Sigmoid colon (tissue), 7 donors: Measurements from ENCODE around the gene ABCA12. TPM values are rescaled to one million over a fixed set of nuclear protein-coding genes. Genes with fewer than 3 reads are reported as not detected.

Experiments
- DNase-seq: peaks from one replicate; pipeline ENCODE4 v3.0.0-alpha.2; 2019
- H3K27ac ChIP-seq, 4 donors: fragments of 200-600 bp; sonication (generic); one replicate each; pipeline ENCODE4 v1.5.1; 2016 to 2019; ENCODE audit warnings: mild to moderate bottlenecking in 1 of 4
- H3K27me3 ChIP-seq, 3 donors: fragments of 200-600 bp; sonication (generic); one replicate each; pipeline ENCODE4 v1.5.1; 2019; ENCODE audit warnings: mild to moderate bottlenecking in 1 of 3
- H3K36me3 ChIP-seq, 4 donors: fragments of 200-600 bp; sonication (generic); one replicate each; pipeline ENCODE4 v1.5.1; 2016 to 2019
- H3K4me1 ChIP-seq, 4 donors: fragments of 200-600 bp; sonication (generic); one replicate each; pipeline ENCODE4 v1.5.1; 2017 to 2019
- H3K4me3 ChIP-seq, 4 donors: fragments of 200-600 bp; sonication (generic); one replicate each; pipeline ENCODE4 v1.5.1; 2017 to 2019; ENCODE audit warnings: mild to moderate bottlenecking in 2 of 4, moderate library complexity in 1 of 4
- H3K9me3 ChIP-seq, 4 donors: fragments of 200-600 bp in 3 of 4; sonication (generic) in 3 of 4; one replicate each; pipeline versions ENCODE4 v1.5.1 to v1.6.1; 2013 to 2019
- CTCF ChIP-seq, 4 experiments: fragments of 450-650 bp in 3 of 4; fragments of 200-600 bp in 1 of 4; IDR thresholded peaks; one replicate each; pipeline ENCODE4 v1.5.1; 2016 to 2019; ENCODE audit warnings: antibody characterized with exemption in 4 of 4, mild to moderate bottlenecking in 3 of 4, moderate library complexity in 2 of 4
- EP300 ChIP-seq, 4 donors: sonication (generic); formaldehyde crosslinking; IDR thresholded peaks; one replicate each; pipeline ENCODE4 v1.6.1; 2017; ENCODE audit warnings: antibody characterized with exemption in 4 of 4
- POLR2A ChIP-seq, 2 donors: fragments of 450-650 bp; IDR thresholded peaks; one replicate each; pipeline ENCODE4 v1.6.1; 2016; ENCODE audit warnings: antibody characterized with exemption in 2 of 2, mild to moderate bottlenecking in 2 of 2, moderate library complexity in 2 of 2
- POLR2AphosphoS5 ChIP-seq, 4 donors: sonication (generic); formaldehyde crosslinking; IDR thresholded peaks; one replicate each; pipeline ENCODE4 v1.6.1; 2017; ENCODE audit warnings: antibody characterized with exemption in 4 of 4
- WGBS, 2 donors: extraction: QIAGEN DNeasy Blood & Tissue Kit; methylation state at CpG; one replicate each; pipeline ENCODE4 v1.1.7; 2013; 5-methylcytosine and 5-hydroxymethylcytosine counted together
- intact Hi-C: fragments of 100-400 bp; cut with DNase I; formaldehyde crosslinking; loops from one replicate; pipeline ENCODE4 v1.15.1; 2023
- polyA plus RNA-seq, 3 donors: library from polyadenylated mRNA; stranded (reverse); fragments of 200-250 nt; gene quantifications; one replicate each; pipeline ENCODE4 v1.2.3, GENCODE V29; 2013
- total RNA-seq, 4 donors: library from RNA; depleted of rRNA; stranded (reverse); fragments of >200 nt; gene quantifications; one replicate each; pipeline ENCODE4 v1.1.0, GENCODE V29; 2016
- donor health status: healthy with polysubstance abuse.
- donor health status: Bipolar disorder and iron deficiency.
- donor health status: healthy.

The ABCA12 gene
- total and polyA plus RNA-seq, 7 donors: under 0.01 to 0.66 (median 0.28) TPM; not detected in 2

- H3K4me3 ChIP-seq: no peak overlapping the region
- DNase-seq: no peak
- H3K27me3 ChIP-seq: no peaks in the 10 kb centered on the region
- TF ChIP-seq POLR2A (IDR thresholded peaks at IDR 0.05): no peak
- TF ChIP-seq EP300 (IDR thresholded peaks at IDR 0.05): no peak
- no peak for TF ChIP-seq POLR2AphosphoS5 (IDR thresholded peaks at IDR 0.05)
- TF ChIP-seq CTCF (IDR thresholded peaks at IDR 0.05): no peak
- no peaks in the 10 kb centered on the region for H3K9me3 ChIP-seq
- no peak overlapping the region for H3K27ac ChIP-seq
- H3K4me1 ChIP-seq: no peaks in the 10 kb centered on the region
- 60 to 70% methylated on average over 1 of the region's 1 CpG for WGBS, 2 donors
- intact Hi-C loops: no loop called here
- no peaks in the 10 kb centered on the region for H3K36me3 ChIP-seq
Observed at GRCh38 chr2:215036314-215036713, 102.1 kb downstream of the ABCA12 start.

- intact Hi-C loops: no loop called here
- no peaks in the 10 kb centered on the region for H3K9me3 ChIP-seq
- DNase-seq: no peak
- 64 to 77% methylated on average over 3 of the region's 3 CpGs for WGBS, 2 donors
- TF ChIP-seq POLR2AphosphoS5 (IDR thresholded peaks at IDR 0.05) (no peak), CTCF (IDR thresholded peaks at IDR 0.05) (no peak), EP300 (IDR thresholded peaks at IDR 0.05) (no peak), POLR2A (IDR thresholded peaks at IDR 0.05) (no peak)
- H3K36me3 ChIP-seq: no peaks in the 10 kb centered on the region
- H3K27ac ChIP-seq: no peak overlapping the region
- no peaks in the 10 kb centered on the region for H3K27me3 ChIP-seq
- H3K4me1 ChIP-seq: no peaks in the 10 kb centered on the region
- H3K4me3 ChIP-seq: no peak overlapping the region
Observed at GRCh38 chr2:215034154-215034553, 104.3 kb downstream of the ABCA12 start.

GRCh38 chr2:215032153-215032552 lies 106.3 kb downstream of the ABCA12 start:
- TF ChIP-seq CTCF (IDR thresholded peaks at IDR 0.05): no peak
- no peak for TF ChIP-seq POLR2AphosphoS5 (IDR thresholded peaks at IDR 0.05)
- TF ChIP-seq EP300 (IDR thresholded peaks at IDR 0.05): no peak
- TF ChIP-seq POLR2A (IDR thresholded peaks at IDR 0.05): no peak
- Histone ChIP-seq H3K9me3 (no peaks in the 10 kb centered on the region), H3K4me1 (no peaks in the 10 kb centered on the region), H3K36me3 (no peaks in the 10 kb centered on the region), H3K4me3 (no peak overlapping the region), H3K27me3 (no peaks in the 10 kb centered on the region), H3K27ac (no peak overlapping the region)
- 66 to 80% methylated on average over 2 of the region's 2 CpGs for WGBS, 2 donors
- intact Hi-C loops: no loop called here
- DNase-seq: no peak

- Histone ChIP-seq H3K27ac (no peak overlapping the region), H3K4me1 (no peaks in the 10 kb centered on the region), H3K36me3 (no peaks in the 10 kb centered on the region), H3K9me3 (no peaks in the 10 kb centered on the region), H3K4me3 (no peak overlapping the region), H3K27me3 (no peaks in the 10 kb centered on the region)
- intact Hi-C loops: no loop called here
- 63 to 83% methylated on average over 2 of the region's 2 CpGs for WGBS, 2 donors
- TF ChIP-seq CTCF (IDR thresholded peaks at IDR 0.05): no peak
- no peak for TF ChIP-seq POLR2A (IDR thresholded peaks at IDR 0.05)
- TF ChIP-seq EP300 (IDR thresholded peaks at IDR 0.05): no peak
- no peak for TF ChIP-seq POLR2AphosphoS5 (IDR thresholded peaks at IDR 0.05)
- no peak for DNase-seq
Observed at GRCh38 chr2:215031321-215031720, 107.1 kb downstream of the ABCA12 start.

- H3K36me3 ChIP-seq: no peaks in the 10 kb centered on the region
- TF ChIP-seq POLR2A (IDR thresholded peaks at IDR 0.05): no peak
- H3K27ac ChIP-seq: no peak overlapping the region
- no peak overlapping the region for H3K4me3 ChIP-seq
- no peaks in the 10 kb centered on the region for H3K27me3 ChIP-seq
- WGBS, 2 donors: 92% methylated on average over 5 of the region's 5 CpGs
- intact Hi-C loops: no loop called here
- no peaks in the 10 kb centered on the region for H3K4me1 ChIP-seq
- no peaks in the 10 kb centered on the region for H3K9me3 ChIP-seq
- DNase-seq: no peak
Observed at GRCh38 chr2:215029936-215030335, 108.5 kb downstream of the ABCA12 start.
